Testis (tissue), 2 donors: ENCODE data around the gene KCTD14.

Source experiments
- POLR2A ChIP-seq: fragments of 450-650 bp; IDR thresholded peaks from one replicate; pipeline ENCODE4 v1.6.1; 2017; ENCODE audit warnings: antibody characterized with exemption, mild to moderate bottlenecking, moderate library complexity
- TF ChIP-seq, protein P1 (sequence below), 3 experiments: fragments of 450-650 bp in 2 of 3; fragments of 200-600 bp in 1 of 3; sonication (generic) in 1 of 3; IDR thresholded peaks; one replicate each; pipeline ENCODE4 v1.5.1; 2016 to 2019; ENCODE audit warnings: antibody characterized with exemption in 3 of 3, mild to moderate bottlenecking in 2 of 3, moderate library complexity in 1 of 3

GRCh38 chr11:78030429-78031325, 7.6 kb upstream of the KCTD14 start:
- TF ChIP-seq, protein P1, sequence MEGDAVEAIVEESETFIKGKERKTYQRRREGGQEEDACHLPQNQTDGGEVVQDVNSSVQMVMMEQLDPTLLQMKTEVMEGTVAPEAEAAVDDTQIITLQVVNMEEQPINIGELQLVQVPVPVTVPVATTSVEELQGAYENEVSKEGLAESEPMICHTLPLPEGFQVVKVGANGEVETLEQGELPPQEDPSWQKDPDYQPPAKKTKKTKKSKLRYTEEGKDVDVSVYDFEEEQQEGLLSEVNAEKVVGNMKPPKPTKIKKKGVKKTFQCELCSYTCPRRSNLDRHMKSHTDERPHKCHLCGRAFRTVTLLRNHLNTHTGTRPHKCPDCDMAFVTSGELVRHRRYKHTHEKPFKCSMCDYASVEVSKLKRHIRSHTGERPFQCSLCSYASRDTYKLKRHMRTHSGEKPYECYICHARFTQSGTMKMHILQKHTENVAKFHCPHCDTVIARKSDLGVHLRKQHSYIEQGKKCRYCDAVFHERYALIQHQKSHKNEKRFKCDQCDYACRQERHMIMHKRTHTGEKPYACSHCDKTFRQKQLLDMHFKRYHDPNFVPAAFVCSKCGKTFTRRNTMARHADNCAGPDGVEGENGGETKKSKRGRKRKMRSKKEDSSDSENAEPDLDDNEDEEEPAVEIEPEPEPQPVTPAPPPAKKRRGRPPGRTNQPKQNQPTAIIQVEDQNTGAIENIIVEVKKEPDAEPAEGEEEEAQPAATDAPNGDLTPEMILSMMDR (IDR thresholded peaks at IDR 0.05), result no peak
- no peak for TF ChIP-seq POLR2A
